ENCODE measurements around the gene NKX2-4. TPM values are rescaled to one million over a fixed set of nuclear protein-coding genes. Genes with fewer than 3 reads are reported as not detected.

NKX2-4 gene
- total and polyA plus RNA-seq, 2 of the 4 experiments (the other 2 are of a cell fraction) = not detected

DNA sequence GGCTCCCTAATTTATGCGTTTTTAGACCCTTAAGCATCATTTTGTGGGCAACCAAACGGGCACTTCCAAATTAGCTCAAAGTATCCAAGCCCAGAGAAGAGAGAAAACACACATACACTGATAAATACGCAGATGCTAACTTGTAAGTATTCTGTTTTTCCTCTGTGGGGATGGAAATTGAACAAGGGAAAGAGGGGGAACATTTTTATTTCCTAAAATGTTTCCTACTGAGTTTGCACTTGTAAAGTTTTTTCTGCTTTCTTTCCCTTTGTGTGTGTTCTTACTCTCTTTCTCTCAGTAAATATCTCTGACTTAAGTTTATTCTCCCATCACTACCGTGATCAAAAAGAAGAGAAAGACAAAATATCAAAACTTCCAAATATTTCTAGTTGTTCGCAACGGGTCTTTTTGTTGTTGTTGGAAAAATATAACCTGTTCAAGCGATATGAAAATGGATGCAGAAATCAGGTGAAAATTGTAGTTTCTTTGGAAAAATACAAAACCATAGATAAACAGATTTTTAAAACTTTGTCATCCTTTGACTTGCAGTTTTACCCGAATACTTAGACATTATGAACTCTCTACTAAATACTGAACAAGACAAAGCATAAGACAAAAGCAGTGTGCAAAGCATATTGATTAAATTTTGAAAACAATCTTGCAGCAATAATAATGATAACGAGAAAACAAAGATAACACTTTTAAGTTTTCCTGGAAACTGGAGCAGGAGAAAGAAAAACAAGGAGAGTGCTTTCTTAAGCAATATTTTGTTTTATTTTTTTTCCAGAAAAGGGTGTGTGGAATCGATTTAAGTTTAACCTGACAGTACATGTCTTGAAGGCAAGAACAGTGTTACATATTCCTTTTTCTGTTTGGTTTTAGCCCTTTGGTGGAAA, 1.0 kb upstream of the NKX2-4 start (continued):
- TF ChIP-seq RCOR1 (IDR thresholded peaks at IDR 0.05; ENCODE audit: insufficient replicate concordance, low read length) (no peak), POLR2A (IDR thresholded peaks at IDR 0.05; ENCODE audit: low read depth, low read length) (no peak)

DNA sequence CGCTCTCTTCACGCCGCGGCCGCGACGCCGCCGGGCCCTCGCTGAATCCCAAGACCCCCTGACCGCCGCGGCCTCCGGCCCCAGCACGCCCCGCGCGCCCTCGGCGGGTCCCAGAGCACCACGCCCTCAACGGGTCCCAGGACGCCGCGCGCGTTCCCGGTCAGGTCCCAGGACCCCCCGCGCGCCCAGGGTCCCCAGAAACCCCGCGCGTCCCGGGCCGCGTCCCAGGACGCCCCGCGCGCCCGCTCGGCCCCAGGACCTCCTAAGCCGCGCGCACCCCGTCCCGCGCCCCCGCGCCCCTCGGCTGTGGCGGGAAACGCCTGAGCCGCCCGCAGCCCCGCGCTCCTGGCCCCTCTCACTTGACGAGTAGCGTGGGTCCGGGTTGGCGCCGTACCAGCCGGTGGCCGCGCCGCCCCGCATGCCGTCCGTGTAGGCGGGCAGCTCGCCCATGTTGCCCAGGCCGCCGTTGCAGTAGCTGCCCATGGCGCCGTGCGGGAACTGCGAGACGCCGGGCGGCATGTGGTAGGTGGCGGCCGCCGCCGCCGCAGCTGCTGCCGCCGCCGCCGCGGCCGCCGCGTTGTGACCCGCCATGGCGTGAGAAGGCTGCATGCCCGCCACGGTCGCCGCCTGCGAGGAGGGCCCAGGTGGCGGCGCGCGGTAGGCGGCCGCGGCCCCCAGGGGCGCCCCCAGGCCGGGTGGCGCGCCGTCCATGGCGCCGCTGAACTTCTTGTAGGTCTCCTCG, 556 bp downstream of the NKX2-4 start:
- Histone ChIP-seq H3K18ac (ENCODE audit: low read depth, low read length) (no peak overlapping the region), H2BK120ac (ENCODE audit: low read depth, low read length) (no peak overlapping the region), H3K79me1 (ENCODE audit: low read depth in 1 of 2, low read length in 2 of 2) (no peaks in the 10 kb centered on the region), H4K8ac (ENCODE audit: low read depth in 2 of 2, low read length in 2 of 2) (no peak overlapping the region), H3K9ac (ENCODE audit: low read depth, low read length) (no peak overlapping the region), H3K9me3 (ENCODE audit: control insufficient read depth, insufficient read depth, low read length) (peaks cover 18% of the 10 kb centered on the region), H2AFZ (replicated peaks; ENCODE audit: low read length, poor library complexity) (peak overlapping the region; percentile 77), H3K27me3 (ENCODE audit: control insufficient read depth, insufficient read depth, low read length) (peaks cover 76% of the 10 kb centered on the region), H4K91ac (ENCODE audit: insufficient read depth, low read depth, low read length) (no peak overlapping the region), H4K5ac (ENCODE audit: low read depth, low read length) (no peak overlapping the region), H4K20me1 (ENCODE audit: insufficient read depth, low read length) (no peaks in the 10 kb centered on the region), H3K14ac (replicated peaks; ENCODE audit: low read depth, low read length) (no peak overlapping the region), H3K36me3 (ENCODE audit: control insufficient read depth, insufficient read depth, low read length) (no peaks in the 10 kb centered on the region), H3K4me2 (ENCODE audit: low read depth, low read length) (no peak overlapping the region), H2BK15ac (ENCODE audit: low read depth, low read length) (no peak overlapping the region), H3K4me1 (ENCODE audit: control insufficient read depth, insufficient read depth, low read length) (peaks cover 2% of the 10 kb centered on the region; the same call in 1 of the 2 replicates), H2AK9ac (replicated peaks; ENCODE audit: low read depth, low read length, poor library complexity) (peak overlapping the region; percentile 57), H2AK5ac (ENCODE audit: low read depth, low read length) (no peak overlapping the region), H3K23ac (ENCODE audit: low read depth, low read length) (no peak overlapping the region), H3K4ac (ENCODE audit: low read depth, low read length) (no peak overlapping the region), H3K56ac (ENCODE audit: extremely low read depth, insufficient read depth, low read length) (no peak overlapping the region), H3K27ac (ENCODE audit: insufficient read depth, low read length) (no peak overlapping the region), H3K9me1 (ENCODE audit: insufficient read depth, low read length) (no peaks in the 10 kb centered on the region), H2BK20ac (ENCODE audit: low read depth, low read length) (no peak overlapping the region), H2BK5ac (ENCODE audit: low read depth, low read length, poor library complexity, severe bottlenecking) (no peak overlapping the region), H3K4me3 (ENCODE audit: insufficient read depth, low read depth, low read length) (no peak overlapping the region)
- in situ Hi-C loops (cut with MboI; ENCODE audit: low sequenced_read_pairs) = no loop called here
- ATAC-seq (ENCODE audit: low read depth) (peak; percentile 43), DNase-seq (no peak)
- ChIA-PET POLR2A (ENCODE audit: unreplicated experiment) (no interaction called here), CTCF (interaction anchor here (1.0 kb wide), 1 partner anchor 61 kb away, joined by 3 read pairs; no protein-coding TSS in a partner anchor)
- BruUV-seq (replicated peaks) = no TSS peak
- dilution Hi-C loops (cut with HindIII; ENCODE audit: low sequenced_read_pairs, unreplicated experiment) = no loop called here
- intact Hi-C loops (cut with micrococcal nuclease) = loop anchor here (10.0 kb wide), 1 partner anchor 162 kb away; no protein-coding TSS in a partner anchor
- 3% methylated on average over 68 of the region's 116 CpGs; no CpG with 5 or more reads in 1 of the 2 experiments for WGBS, 2 experiments (ENCODE audit: extremely low coverage in 2 of 2, insufficient read length in 1 of 2)
- no peak for TF ChIP-seq CEBPB (IDR thresholded peaks at IDR 0.05; ENCODE audit: low read depth, low read length)
- no peak for TF ChIP-seq POLR2A (IDR thresholded peaks at IDR 0.05; ENCODE audit: low read depth, low read length)
- no peak for TF ChIP-seq BHLHE40 (IDR thresholded peaks at IDR 0.05; ENCODE audit: low read depth, low read length)
- no peak for TF ChIP-seq MXI1 (IDR thresholded peaks at IDR 0.05; ENCODE audit: borderline replicate concordance, low read depth, low read length)
- TF ChIP-seq CHD1 (IDR thresholded peaks at IDR 0.05; ENCODE audit: low read depth, low read length) = no peak
- TF ChIP-seq, protein P1, sequence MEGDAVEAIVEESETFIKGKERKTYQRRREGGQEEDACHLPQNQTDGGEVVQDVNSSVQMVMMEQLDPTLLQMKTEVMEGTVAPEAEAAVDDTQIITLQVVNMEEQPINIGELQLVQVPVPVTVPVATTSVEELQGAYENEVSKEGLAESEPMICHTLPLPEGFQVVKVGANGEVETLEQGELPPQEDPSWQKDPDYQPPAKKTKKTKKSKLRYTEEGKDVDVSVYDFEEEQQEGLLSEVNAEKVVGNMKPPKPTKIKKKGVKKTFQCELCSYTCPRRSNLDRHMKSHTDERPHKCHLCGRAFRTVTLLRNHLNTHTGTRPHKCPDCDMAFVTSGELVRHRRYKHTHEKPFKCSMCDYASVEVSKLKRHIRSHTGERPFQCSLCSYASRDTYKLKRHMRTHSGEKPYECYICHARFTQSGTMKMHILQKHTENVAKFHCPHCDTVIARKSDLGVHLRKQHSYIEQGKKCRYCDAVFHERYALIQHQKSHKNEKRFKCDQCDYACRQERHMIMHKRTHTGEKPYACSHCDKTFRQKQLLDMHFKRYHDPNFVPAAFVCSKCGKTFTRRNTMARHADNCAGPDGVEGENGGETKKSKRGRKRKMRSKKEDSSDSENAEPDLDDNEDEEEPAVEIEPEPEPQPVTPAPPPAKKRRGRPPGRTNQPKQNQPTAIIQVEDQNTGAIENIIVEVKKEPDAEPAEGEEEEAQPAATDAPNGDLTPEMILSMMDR (conservative IDR thresholded peaks at IDR 0.05; ENCODE audit: low read depth, low read length) = no peak
- TF ChIP-seq RAD21 (IDR thresholded peaks at IDR 0.05; ENCODE audit: low read length) = no peak
- TF ChIP-seq MAFK (IDR thresholded peaks at IDR 0.05; ENCODE audit: low read depth, low read length) = no peak
- TF ChIP-seq, protein P2, sequence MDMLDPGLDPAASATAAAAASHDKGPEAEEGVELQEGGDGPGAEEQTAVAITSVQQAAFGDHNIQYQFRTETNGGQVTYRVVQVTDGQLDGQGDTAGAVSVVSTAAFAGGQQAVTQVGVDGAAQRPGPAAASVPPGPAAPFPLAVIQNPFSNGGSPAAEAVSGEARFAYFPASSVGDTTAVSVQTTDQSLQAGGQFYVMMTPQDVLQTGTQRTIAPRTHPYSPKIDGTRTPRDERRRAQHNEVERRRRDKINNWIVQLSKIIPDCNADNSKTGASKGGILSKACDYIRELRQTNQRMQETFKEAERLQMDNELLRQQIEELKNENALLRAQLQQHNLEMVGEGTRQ (IDR thresholded peaks at IDR 0.05; ENCODE audit: low read depth, low read length) = no peak
- TF ChIP-seq FOS (IDR thresholded peaks at IDR 0.05; ENCODE audit: low read depth, low read length) = no peak
- TF ChIP-seq SMC3 (IDR thresholded peaks at IDR 0.05; ENCODE audit: low read depth, low read length) = no peak
- no peak for TF ChIP-seq RFX5 (IDR thresholded peaks at IDR 0.05; ENCODE audit: low read depth, low read length)

All from IMR-90 (cell line).